KOPT-K1 (cell line): ENCODE results near the gene UROC1.

Experiments
- H3K27ac ChIP-seq: fragments of 200-600 bp; sonication (generic); 2 replicates; pipeline ENCODE4 v1.5.1; 2016; ENCODE audit warnings: antibody characterized with exemption, mild to moderate bottlenecking, low read depth, low read length; ENCODE audit not compliant: poor library complexity, severe bottlenecking
- H3K36me3 ChIP-seq: fragments of 200-600 bp; sonication (generic); 2 replicates; pipeline ENCODE4 v1.5.1; 2017; ENCODE audit warnings: antibody characterized with exemption, mild to moderate bottlenecking, low read length, moderate library complexity; ENCODE audit not compliant: insufficient read depth
- H3K9me3 ChIP-seq: fragments of 200-600 bp; sonication (generic); 2 replicates; pipeline ENCODE4 v1.5.1; 2017; ENCODE audit warnings: antibody characterized with exemption, low read length, mild to moderate bottlenecking; ENCODE audit not compliant: insufficient read depth, poor library complexity, severe bottlenecking

The UROC1 gene

GRCh38 chr3:126439346-126439967 is 78.1 kb downstream of the UROC1 start:
- Histone ChIP-seq H3K36me3 (peaks cover 72% of the 10 kb centered on the region), H3K27ac (no peak overlapping the region), H3K9me3 (no peaks in the 10 kb centered on the region)

DNA sequence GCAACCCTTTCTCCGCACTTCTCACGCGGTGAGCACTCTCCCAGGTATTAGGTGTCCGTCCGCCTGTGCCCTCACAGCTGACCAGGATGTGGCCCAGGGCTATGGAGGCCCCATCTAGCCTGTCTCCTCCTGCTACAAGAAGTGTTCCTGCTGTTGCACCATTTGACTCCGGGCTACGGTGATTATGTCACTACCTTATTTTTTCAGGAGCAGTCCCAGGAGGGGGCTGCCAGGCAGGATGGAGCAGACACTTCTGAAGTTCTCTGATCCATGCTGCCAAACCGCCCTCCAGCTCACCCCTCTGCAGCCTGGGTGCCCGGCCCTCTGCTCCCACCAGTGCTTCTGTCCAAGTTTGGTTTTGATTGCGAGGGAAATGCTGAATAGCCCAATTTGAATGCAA is 78.8 kb downstream of the UROC1 start:
- Histone ChIP-seq H3K36me3 (peaks cover 72% of the 10 kb centered on the region), H3K9me3 (no peaks in the 10 kb centered on the region), H3K27ac (no peak overlapping the region)

- H3K36me3 ChIP-seq = peaks cover 72% of the 10 kb centered on the region
- H3K27ac ChIP-seq = no peak overlapping the region
- no peaks in the 10 kb centered on the region for H3K9me3 ChIP-seq
Observed at GRCh38 chr3:126438186-126438585, 79.4 kb downstream of the UROC1 start.

DNA sequence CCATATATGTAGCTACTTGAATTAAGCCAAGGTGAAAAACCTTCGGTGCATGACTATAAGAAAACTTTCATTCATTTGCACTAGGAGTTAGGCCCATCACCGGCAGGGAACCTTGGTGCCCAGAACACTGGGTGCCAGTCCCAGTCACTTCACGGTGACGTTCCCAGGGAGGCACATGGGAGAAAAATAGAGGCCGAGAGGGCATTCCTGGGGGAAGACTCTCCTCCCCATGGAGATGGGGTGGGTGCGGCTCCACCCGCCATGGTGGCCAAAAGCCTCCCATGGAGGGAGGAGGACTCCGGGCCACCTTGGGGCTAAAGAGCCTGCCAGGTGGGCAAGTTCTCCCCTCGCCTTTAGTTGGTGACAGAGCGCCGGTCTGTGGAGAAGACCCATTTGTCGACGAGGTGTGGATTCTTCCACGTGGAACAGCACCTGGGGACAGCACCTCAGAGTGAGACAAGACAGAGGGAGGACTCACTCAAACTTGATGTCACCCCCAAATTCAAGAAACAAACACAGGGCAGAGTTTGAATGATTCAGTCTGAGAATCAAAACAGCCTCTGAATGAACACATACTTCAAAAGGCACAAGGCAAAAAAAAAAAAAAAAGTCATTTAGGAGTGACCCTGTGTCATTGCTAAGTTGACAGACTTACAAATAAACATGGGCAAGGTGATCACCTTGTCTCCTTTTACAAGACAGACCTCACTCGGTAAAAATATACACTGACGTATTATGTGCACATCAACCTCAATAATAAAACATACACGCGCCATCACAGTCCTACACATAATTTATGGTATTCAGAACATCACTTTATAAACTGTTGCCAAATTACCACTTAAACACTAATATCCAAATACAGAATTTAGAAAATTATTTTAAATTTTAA is 80.5 kb downstream of the UROC1 start:
- H3K27ac ChIP-seq = no peak overlapping the region
- no peaks in the 10 kb centered on the region for H3K9me3 ChIP-seq
- peaks cover 62% of the 10 kb centered on the region for H3K36me3 ChIP-seq

- H3K36me3 ChIP-seq = peaks cover 48% of the 10 kb centered on the region
- no peaks in the 10 kb centered on the region for H3K9me3 ChIP-seq
- H3K27ac ChIP-seq = no peak overlapping the region
Observed at GRCh38 chr3:126435456-126436315, 81.9 kb downstream of the UROC1 start.

GRCh38 chr3:126434931-126435411 is 82.6 kb downstream of the UROC1 start:
- Histone ChIP-seq H3K36me3 (peaks cover 41% of the 10 kb centered on the region), H3K9me3 (no peaks in the 10 kb centered on the region), H3K27ac (no peak overlapping the region)

- peaks cover 34% of the 10 kb centered on the region for H3K36me3 ChIP-seq
- H3K9me3 ChIP-seq = no peaks in the 10 kb centered on the region
- no peak overlapping the region for H3K27ac ChIP-seq
Observed at GRCh38 chr3:126434264-126434590, 83.3 kb downstream of the UROC1 start.

DNA sequence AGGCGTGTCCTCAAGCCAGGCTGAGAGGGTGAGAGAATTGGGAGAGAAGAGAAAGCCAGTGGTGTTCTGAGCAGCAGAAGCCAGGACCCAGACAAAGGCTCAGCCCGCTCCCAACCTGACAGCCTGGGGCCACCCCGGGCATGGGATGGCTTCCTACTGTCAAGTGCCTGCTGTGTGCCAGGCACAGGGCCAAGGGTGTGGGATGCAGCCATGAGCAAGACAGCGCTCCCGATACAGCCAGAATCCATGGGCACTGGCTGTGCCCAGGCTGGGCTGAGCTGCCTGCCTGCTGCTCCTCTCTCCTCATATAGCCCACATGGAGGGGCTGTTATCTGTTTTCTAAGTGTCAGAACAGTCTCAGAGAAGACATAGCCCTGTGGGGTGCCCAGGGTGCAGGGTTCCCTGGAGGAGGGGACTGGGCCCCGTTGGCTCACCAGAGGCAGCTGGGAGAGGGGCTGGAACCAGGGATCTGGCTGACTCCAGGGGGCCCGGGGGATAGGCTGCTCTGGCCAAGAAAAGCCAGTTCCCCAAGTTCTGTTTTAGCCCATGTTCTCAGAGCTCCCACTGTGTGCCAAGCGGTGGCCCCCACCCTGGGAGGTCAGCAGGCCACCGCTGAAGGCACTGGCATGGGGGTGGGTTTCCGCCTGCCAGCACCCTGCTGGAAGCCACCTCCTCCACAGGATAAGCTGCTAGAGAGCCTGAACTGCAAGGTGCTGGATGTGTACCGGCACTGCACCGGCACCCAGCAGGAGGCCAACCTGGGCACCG is 83.9 kb downstream of the UROC1 start:
- Histone ChIP-seq H3K36me3 (peaks cover 28% of the 10 kb centered on the region), H3K9me3 (no peaks in the 10 kb centered on the region), H3K27ac (no peak overlapping the region)

GRCh38 chr3:126433105-126433430 is 84.5 kb downstream of the UROC1 start:
- Histone ChIP-seq H3K27ac (no peak overlapping the region), H3K36me3 (peaks cover 22% of the 10 kb centered on the region), H3K9me3 (peaks cover under 1% of the 10 kb centered on the region)

- peaks cover 6% of the 10 kb centered on the region for H3K9me3 ChIP-seq
- peaks cover 17% of the 10 kb centered on the region; the same call in 1 of the 2 replicates for H3K36me3 ChIP-seq
- H3K27ac ChIP-seq = no peak overlapping the region
Observed at GRCh38 chr3:126432361-126433104, 85.0 kb downstream of the UROC1 start.
